Measurements from ENCODE around the gene LGALS7.

The LGALS7 gene

DNA sequence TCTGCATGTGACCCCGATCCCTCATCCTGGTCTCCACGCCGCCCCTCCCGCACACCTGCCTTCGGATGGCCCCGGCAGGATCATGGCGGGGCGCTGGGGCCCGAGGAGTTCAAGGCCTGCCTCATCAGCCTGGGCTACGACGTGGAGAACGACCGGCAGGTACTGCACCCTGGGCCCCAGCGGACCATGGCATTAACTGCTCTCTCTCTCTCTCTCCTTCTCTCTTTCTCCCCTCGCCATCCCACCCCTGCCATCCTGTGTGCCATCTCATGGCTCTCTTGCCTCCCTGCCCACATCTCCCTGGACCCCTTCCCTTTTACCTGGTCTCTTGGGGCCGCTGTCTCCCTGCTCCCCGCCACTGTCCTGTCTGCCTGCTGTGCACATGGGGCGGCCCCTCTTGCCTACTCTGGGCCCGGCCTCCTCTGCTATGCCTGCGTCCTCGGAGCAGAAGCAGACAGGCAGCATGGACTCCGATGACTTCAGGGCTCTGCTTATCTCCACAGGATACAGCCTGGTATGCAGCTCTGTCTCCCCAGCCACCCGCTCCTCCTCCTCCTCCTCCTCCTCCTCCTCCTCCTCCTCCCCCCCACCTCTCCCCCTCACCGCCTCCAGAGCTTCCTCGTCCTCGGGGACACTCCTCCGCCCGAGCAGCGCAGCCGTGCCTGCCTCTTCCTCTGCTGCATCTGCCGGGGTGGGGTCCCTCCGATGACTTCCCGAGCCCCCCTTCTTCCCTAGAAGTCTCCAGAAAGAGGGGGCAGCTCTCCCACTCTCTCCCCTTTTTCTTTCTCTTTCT lies 45.3 kb downstream of the LGALS7 start:
- DNase-seq (ENCODE audit: low read depth, low spot score), result no peak

DNA sequence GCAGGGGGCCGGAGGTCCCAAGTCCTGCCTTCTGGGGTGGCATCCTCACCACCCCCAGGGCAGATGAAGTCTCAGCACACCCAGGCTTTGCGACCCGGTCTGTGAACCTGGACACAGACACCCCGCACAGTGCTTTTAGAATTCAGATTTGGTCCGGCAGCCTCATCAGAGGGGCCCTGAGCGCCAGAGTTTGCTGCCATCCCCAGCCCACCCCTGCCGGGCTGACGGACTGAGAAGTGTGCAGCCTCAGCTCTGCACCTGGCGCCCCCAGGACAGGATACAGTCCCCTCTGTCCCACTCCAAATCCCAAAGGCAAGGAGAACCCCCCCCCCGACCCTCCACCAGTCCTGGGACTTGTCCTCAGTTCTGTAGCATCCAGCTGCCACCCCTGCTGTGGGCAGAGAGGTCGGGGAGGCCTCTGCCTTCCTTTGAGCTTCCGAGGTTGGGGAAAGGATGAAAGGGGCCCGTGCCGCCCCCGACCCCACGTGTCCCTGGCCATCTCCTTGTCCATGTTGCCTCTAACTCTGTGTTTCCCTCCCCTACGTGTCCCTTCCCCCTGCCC lies 45.9 kb downstream of the LGALS7 start:
- DNase-seq (ENCODE audit: low read depth, low spot score), result no peak

DNA sequence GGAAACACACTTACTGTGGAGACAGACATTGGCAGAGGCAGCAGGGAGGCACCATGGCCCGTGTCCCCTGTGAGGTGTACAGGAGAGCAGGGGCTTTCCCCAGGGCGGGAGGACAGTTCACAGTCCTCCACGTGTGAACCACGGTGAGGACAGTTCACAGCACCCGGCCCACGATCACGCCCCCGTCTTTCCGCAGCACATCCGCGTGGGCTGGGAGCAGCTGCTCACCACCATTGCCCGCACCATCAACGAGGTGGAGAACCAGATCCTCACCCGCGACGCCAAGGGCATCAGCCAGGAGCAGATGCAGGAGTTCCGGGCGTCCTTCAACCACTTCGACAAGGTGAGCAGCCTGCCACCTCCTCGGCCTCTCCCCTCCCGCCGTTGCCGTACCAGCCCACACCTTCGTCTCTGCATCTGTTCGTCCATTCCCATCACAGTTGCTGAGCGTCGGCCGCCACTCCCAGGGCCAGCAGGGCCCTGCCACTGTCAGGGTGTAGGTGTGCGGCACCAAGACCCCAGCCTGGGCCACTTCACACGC lies 46.5 kb downstream of the LGALS7 start:
- no peak for DNase-seq (ENCODE audit: low read depth, low spot score)

DNA sequence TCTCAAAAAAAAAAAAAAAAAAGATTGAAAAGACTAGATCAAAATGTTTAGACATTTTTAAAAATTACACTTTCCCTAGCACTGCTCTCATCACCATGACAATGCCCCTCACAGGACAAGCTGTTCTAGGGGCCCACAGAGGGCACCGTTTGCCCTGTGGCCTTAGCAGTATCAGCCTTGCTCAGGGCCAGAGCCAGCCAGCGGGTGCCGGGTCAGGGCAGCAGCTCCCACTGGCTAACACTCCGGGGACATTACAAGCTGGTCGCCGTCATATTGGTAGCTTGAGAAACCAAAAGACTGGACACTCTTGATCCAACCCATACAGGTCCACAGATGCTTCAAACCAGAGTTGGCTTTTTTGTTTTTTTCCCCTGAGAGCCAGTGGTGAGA lies 47.0 kb downstream of the LGALS7 start:
- DNase-seq (ENCODE audit: low read depth, low spot score), result no peak

DNA sequence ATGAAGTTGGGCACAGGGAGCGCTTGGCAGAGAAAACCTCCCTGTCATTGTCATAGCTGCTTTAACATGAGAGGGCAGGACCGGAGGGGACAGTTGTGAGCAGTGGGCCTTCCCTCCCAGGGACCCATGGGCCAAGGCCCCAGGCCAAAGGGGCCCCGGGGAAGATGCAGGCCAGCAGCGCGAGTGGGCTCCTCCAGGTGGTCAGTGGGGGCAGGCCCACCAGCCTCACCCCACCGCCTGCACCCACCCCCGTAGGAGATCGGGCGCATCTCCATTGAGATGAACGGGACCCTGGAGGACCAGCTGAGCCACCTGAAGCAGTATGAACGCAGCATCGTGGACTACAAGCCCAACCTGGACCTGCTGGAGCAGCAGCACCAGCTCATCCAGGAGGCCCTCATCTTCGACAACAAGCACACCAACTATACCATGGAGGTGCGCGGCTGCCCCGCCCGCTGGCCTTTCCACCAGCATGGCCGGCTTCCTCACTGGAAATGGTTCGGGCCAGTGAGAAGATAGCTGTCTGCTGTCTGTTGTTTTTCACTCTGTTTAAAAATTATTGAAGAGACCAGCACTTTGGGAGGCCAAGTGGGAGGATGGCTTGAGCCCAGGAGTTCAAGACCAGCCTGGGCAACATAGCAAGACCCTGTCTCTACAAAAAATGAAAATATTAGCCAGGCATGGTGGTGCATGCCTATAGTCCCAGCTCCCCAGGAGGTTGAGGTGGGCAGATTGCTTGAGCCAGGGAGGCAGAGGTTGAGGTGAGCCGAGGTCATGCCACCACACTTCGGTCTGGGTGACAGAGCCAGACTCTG lies 47.6 kb downstream of the LGALS7 start:
- no peak for DNase-seq (ENCODE audit: low read depth, low spot score)

DNA sequence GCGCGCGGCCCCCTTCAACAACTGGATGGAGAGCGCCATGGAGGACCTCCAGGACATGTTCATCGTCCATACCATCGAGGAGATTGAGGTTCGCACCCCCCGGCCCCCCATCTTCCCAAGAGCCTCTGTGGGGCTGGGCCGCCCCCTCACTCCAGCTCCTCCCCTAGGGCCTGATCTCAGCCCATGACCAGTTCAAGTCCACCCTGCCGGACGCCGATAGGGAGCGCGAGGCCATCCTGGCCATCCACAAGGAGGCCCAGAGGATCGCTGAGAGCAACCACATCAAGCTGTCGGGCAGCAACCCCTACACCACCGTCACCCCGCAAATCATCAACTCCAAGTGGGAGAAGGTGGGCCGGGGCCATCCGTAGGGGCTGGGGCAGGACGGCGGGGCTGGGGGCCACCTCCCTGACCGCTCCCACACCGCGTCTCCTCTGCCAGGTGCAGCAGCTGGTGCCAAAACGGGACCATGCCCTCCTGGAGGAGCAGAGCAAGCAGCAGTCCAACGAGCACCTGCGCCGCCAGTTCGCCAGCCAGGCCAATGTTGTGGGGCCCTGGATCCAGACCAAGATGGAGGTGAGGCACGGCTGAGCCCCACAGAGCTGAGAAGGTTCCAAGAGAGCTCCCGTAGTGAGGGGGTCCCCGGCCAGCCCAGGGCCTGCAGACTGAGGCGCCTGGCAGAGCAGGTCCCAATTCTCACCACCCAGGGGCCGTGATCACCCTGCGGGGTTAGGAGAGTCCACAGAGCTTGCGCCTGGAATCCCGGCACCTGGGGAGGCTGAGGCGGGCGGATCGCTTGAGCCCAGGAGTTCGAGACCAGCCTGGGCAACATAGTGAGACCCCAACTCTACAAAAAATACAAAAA lies 49.1 kb downstream of the LGALS7 start:
- DNase-seq (ENCODE audit: low read depth, low spot score), result no peak

DNA sequence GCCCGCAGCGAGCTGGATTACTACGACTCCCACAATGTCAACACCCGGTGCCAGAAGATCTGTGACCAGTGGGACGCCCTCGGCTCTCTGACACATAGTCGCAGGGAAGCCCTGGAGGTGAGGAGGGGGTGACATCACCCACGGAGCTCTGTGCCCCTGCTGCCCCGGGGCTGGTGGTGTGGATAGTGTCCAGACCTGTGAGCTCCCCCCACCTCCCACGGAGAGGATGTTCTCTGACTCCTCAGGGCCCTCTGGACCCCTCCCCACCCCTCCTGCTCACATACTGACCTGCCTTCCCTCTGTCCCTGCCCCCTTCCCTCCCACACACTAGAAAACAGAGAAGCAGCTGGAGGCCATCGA lies 49.7 kb downstream of the LGALS7 start:
- no peak for DNase-seq (ENCODE audit: low read depth, low spot score)

DNA sequence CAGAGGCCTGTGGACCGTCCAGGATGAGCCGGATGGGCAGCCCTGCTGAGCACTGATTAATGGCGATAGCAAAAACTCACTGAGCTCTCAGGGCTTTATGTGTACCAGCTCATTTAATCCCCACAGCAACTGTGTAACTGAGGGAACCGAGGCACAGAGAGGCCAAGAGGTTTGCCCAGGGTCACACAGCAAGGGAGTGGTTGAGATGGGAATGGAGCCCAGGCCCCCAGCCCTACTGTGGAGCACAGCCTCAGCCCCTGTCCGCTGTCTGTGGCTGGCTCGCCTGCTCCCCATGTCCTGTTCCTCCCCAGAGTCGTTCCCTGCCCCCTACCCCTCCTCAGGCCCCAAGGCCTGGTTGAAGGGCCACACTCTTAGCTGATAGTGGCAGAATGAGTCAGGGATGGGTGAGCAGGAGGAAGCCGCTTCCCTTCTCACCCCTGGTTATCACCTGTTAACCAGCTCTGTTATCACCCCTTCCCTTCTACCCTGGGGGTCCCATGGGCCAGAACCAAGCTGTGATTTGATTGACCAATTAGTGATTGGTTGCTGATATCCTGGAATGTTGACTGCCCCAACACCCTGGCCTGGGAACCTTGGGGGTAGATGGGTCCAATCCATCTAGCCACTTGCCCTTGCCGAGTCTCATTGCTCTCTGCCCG lies 50.2 kb downstream of the LGALS7 start:
- no peak for DNase-seq (ENCODE audit: low read depth, low spot score)

DNA sequence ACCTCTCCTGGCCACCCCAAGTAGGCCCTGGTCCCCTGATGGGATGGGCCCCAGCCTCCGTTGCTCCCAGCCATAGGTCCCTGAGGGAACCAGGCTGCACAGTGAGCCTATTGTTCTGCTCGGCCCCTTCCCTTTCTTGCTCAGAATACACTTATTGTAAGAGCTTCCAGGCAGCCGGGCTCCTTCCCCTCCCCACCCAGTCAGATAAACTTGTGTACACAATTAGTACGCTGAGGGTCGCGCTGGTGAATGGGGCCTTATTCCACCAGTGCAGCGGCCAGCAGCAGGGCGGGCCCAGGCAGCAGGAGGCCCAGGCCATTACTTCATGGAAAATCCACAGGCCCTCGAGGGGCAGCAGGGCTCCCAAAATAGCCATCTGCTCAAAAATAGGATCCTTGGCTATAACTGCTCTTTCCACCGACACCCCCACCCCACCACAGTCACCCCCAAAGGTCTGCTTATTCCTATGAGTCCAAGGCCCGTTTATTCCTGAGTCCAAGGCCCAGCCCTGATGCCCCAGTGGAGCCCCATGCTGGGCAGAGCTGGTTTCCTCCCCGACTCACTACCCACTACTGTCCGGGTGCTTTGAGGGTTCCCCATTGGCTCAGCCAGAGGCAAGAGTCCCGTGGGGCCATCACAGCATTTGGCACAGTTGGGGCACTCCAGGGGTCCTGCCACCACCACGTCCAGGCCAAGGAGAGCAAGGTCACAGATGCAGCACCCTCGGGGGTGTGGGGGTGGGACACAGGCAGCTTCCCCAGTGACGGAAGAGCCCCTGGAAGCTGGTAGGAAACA lies 51.1 kb downstream of the LGALS7 start:
- DNase-seq (ENCODE audit: low read depth, low spot score), result no peak

DNA sequence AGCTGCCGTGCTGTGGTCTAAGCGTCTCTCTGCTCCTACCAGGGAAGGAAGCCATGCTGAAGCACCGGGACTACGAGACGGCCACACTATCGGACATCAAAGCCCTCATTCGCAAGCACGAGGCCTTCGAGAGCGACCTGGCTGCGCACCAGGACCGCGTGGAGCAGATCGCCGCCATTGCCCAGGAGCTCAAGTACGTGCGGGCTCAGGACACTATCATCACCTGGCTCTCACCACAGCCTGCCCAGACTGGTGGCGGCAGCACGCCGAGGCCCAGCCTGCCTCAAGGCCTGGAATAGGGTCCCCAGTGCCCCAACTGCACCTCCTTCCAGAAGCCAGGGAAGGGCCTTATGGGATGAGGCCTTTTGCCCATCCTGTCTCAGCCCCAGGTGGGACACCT lies 51.8 kb downstream of the LGALS7 start:
- DNase-seq (ENCODE audit: low read depth, low spot score), result no peak

All from smooth muscle cell of the brain vasculature (primary cell).